GM12878 (cell line): ENCODE results near the gene ST7. TPM values are rescaled to one million over a fixed set of nuclear protein-coding genes. Genes with fewer than 3 reads are reported as not detected.
A peak's percentile ranks its signal among the peaks of the same experiment; 100 is the strongest.
"Not testable (repeated sequence)": the region's sequence is repeated elsewhere in the genome, so short reads cannot be mapped to it uniquely, and the experiment has no call there.

Experiments used
- ATAC-seq: fragments of 200-7000 bp; cut with Tn5 transposase; 3 replicates; pipeline ENCODE4 v1.9.1; 2020; ENCODE audit warnings: mild to moderate bottlenecking, moderate library complexity
- BruUV-seq: library from RNA; stranded (reverse); fragments of 400-500 nt; replicated peaks from 2 replicates; lab custom pipeline; 2021; lab: Mats Ljungman, UMichigan
- CTCF ChIA-PET: fragments of 300-600 bp; sonication (Branson Sonifier 250); formaldehyde crosslinking; extraction: SDS; loops from one replicate; lab custom pipeline; 2021; ENCODE audit warnings: inconsistent platforms; lab: Yijun Ruan, JAX
- POLR2A ChIA-PET: fragments of 350-600 bp; formaldehyde crosslinking; extraction: SDS; loops from one replicate; lab custom pipeline; 2021; ENCODE audit warnings: inconsistent platforms; lab: Charles Lee
- RAD21 ChIA-PET: fragments of 300-600 bp; sonication (Branson Sonifier 250); formaldehyde crosslinking; loops from one replicate; lab custom pipeline; 2023; ENCODE audit warnings: antibody characterized with exemption; ENCODE audit not compliant: unreplicated experiment; lab: Charles Lee
- SMC1A ChIA-PET: fragments of 300-600 bp; sonication (Branson Sonifier 250); formaldehyde crosslinking; loops from one replicate; lab custom pipeline; 2023; ENCODE audit not compliant: unreplicated experiment, uncharacterized antibody; lab: Charles Lee
- DNase-seq: peaks from one replicate; pipeline ENCODE4 v3.0.0-alpha.2; 2011; ENCODE audit warnings: low read depth, low spot score
- FAIRE-seq: peaks from 3 replicates; lab custom pipeline; 2011; peaks lifted over from hg19 to GRCh38; lab: Jason Lieb, UNC
- H2AFZ ChIP-seq: 2 replicates; pipeline ENCODE4 v1.6.0; 2011; ENCODE audit warnings: low read depth, low read length, control low read depth; ENCODE audit not compliant: control insufficient read depth
- H3K27ac ChIP-seq: 2 replicates; pipeline ENCODE4 v1.5.1; 2011; ENCODE audit warnings: control low read depth; ENCODE audit not compliant: control insufficient read depth, insufficient read depth
- H3K27me3 ChIP-seq, 2 experiments: replicated peaks in 1 of 2; 2 replicates each; pipeline versions ENCODE4 v1.6.0 to v1.6.1; 2011; ENCODE audit warnings: low read length in 1 of 2; ENCODE audit not compliant: control insufficient read depth in 2 of 2, insufficient read depth in 2 of 2
- H3K36me3 ChIP-seq, 2 experiments: 2 replicates each; pipeline ENCODE4 v1.5.1; 2011; ENCODE audit warnings: low read length in 1 of 2; ENCODE audit not compliant: control insufficient read depth in 2 of 2, insufficient read depth in 2 of 2
- H3K4me1 ChIP-seq: 2 replicates; pipeline ENCODE4 v1.6.1; 2011; ENCODE audit warnings: mild to moderate bottlenecking, low read length, moderate library complexity, mixed read lengths; ENCODE audit not compliant: control insufficient read depth, insufficient read depth
- H3K4me2 ChIP-seq: 2 replicates; pipeline ENCODE4 v1.6.0; 2011; ENCODE audit warnings: control low read depth; ENCODE audit not compliant: control insufficient read depth, insufficient read depth
- H3K4me3 ChIP-seq: fragments of 200-600 bp; sonication (generic); 2 replicates; pipeline ENCODE4 v1.5.1; 2016
- H3K79me2 ChIP-seq: 2 replicates; pipeline ENCODE4 v1.6.0; 2011; ENCODE audit warnings: low read length; ENCODE audit not compliant: control insufficient read depth, insufficient read depth
- H3K9ac ChIP-seq: 2 replicates; pipeline ENCODE4 v1.8.0; 2011; ENCODE audit warnings: low read length, control low read depth, mixed read lengths; ENCODE audit not compliant: control insufficient read depth, insufficient read depth
- H3K9me3 ChIP-seq: replicated peaks from 3 replicates; pipeline ENCODE4 v1.5.1; 2011; ENCODE audit warnings: mild to moderate bottlenecking, low read length; ENCODE audit not compliant: control insufficient read depth, insufficient read depth
- H4K20me1 ChIP-seq: 2 replicates; pipeline ENCODE4 v1.6.0; 2011; ENCODE audit not compliant: control insufficient read depth, insufficient read depth
- ATF7 ChIP-seq: fragments of 450-650 bp; IDR thresholded peaks from 2 replicates; pipeline ENCODE4 v1.6.1; 2016; ENCODE audit warnings: low read depth, mild to moderate bottlenecking
- BACH1 ChIP-seq: fragments of 450-650 bp; IDR thresholded peaks from 2 replicates; pipeline ENCODE4 v1.6.1; 2017; ENCODE audit warnings: mild to moderate bottlenecking, borderline replicate concordance
- BCL11A ChIP-seq: IDR thresholded peaks from 2 replicates; pipeline ENCODE4 v1.6.1; 2011; ENCODE audit warnings: low read depth, low read length
- BHLHE40 ChIP-seq, 2 experiments: fragments of 450-650 bp in 1 of 2; IDR thresholded peaks; 2 replicates each; pipeline ENCODE4 v1.6.1; 2011 to 2017; ENCODE audit warnings: low read depth in 2 of 2, borderline replicate concordance in 1 of 2, improper control_type of control experiment in 1 of 2, low read length in 1 of 2, mild to moderate bottlenecking in 1 of 2
- IKZF2 ChIP-seq, 2 experiments: fragments of 450-650 bp; IDR thresholded peaks; 2 replicates each; pipeline ENCODE4 v1.6.1; 2017; ENCODE audit warnings: mild to moderate bottlenecking in 2 of 2, moderate library complexity in 2 of 2
- MTA2 ChIP-seq: fragments of 450-650 bp; IDR thresholded peaks from 2 replicates; pipeline ENCODE4 v1.6.1; 2016; ENCODE audit warnings: low read depth, mild to moderate bottlenecking, moderate library complexity
- RAD51 ChIP-seq: fragments of 450-650 bp; IDR thresholded peaks from 2 replicates; pipeline ENCODE4 v1.6.1; 2016; ENCODE audit warnings: moderate library complexity, mild to moderate bottlenecking, inconsistent platforms
- USF2 ChIP-seq: IDR thresholded peaks from 2 replicates; pipeline ENCODE4 v1.6.1; 2011; ENCODE audit warnings: low read depth, low read length, improper control_type of control experiment, borderline replicate concordance
- in situ Hi-C: fragments of 300-500 bp; cut with MboI; formaldehyde crosslinking; loops from 9 replicates; pipeline ENCODE4 v1.14.3; 2018; ENCODE audit warnings: mixed read lengths
- intact Hi-C: fragments of 100-400 bp; cut with micrococcal nuclease; formaldehyde crosslinking; loops from one replicate; pipeline ENCODE4 v1.14.2; 2022; ENCODE audit not compliant: unreplicated experiment
- polyA plus RNA-seq, 11 experiments: library from polyadenylated mRNA; depleted of rRNA in 4 of 11; unstranded in 6 of 11; stranded (reverse) in 5 of 11; fragments of >200 nt; fragmentation: Nextera tagmentation in 4 of 11; fragmentation: Illumina TruSeq in 1 of 11; extraction: Ambion mirVana in 4 of 11; extraction: Trizol in 1 of 11; gene quantifications; 1 replicate in 1 of 11; 2 replicates in 10 of 11; pipeline versions ENCODE4 v1.2.1 to v1.2.3, GENCODE V29; 2011 to 2016; ENCODE audit warnings: inconsistent platforms in 2 of 11, missing spikeins in 2 of 11, low read depth in 1 of 11
- total RNA-seq, 4 experiments: library from RNA; depleted of rRNA in 3 of 4; stranded (reverse); fragments of >200 nt in 3 of 4; fragmentation: Illumina TruSeq in 1 of 4; extraction: Trizol in 1 of 4; gene quantifications; 2 replicates each; pipeline versions ENCODE4 v1.2.1 to v1.2.3, GENCODE V29; 2013 to 2021
- TF ChIP-seq, protein P1 (sequence below): fragments of 450-650 bp; IDR thresholded peaks from 2 replicates; pipeline ENCODE4 v1.6.1; 2017; ENCODE audit warnings: low read depth, mild to moderate bottlenecking, moderate library complexity

ST7 gene
- total and polyA plus RNA-seq, 10 of the 15 experiments (the other 5 are each of a cell fraction or from before 2014, with no cell fraction given) = 27.7 to 76.4 (median 53.6) TPM

DNA sequence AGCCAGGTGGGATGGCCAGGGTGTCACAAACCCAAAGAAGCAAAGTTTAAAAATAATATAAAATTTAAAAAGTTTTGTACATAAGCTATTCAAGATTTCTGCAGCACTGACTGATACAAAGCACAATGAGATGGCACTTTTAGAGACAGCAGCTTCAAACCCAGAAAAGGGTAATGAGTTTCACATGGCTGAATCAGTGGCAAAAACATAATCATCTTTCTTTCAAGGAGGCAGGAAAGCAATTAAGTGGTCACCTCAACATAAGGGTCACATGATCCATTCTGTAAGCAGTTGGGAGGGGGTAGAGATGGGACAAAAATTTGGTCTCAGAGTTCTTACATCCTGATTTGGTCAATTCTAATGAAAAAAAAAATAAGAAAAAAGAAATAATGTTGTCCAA, 17.9 kb downstream of the ST7 start:
- in situ Hi-C loops, H3K9ac ChIP-seq, H3K36me3 ChIP-seq, H4K20me1 ChIP-seq, H3K9me3 ChIP-seq, DNase-seq, H3K4me3 ChIP-seq, FAIRE-seq, H2AFZ ChIP-seq, BruUV-seq, H3K27me3 ChIP-seq: not testable (repeated sequence)
- peak; percentile 60 for ATAC-seq
- Histone ChIP-seq H3K4me1 (peaks cover 21% of the 10 kb centered on the region), H3K79me2 (peaks cover 56% of the 10 kb centered on the region), H3K4me2 (peak overlapping the region; percentile 78; the same call in 1 of the 2 replicates), H3K27ac (peak overlapping the region; percentile 57)
- ChIA-PET RAD21 (interaction anchor here (0.7 to 4.0 kb wide), 11 partner anchors 10 to 175 kb away, joined by 3 to 21 read pairs (median 4); partner anchors contain the start of gene ST7), SMC1A (interaction anchor here (0.6 to 5.3 kb wide), 17 partner anchors 7 to 163 kb away, joined by 3 to 64 read pairs (median 6); partner anchors contain the start of gene ST7), CTCF (interaction anchor here (0.7 to 4.2 kb wide), 13 partner anchors 12 to 190 kb away, joined by 3 to 52 read pairs (median 5); no protein-coding TSS in a partner anchor), POLR2A (interaction anchor here (1.0 to 6.1 kb wide), 7 partner anchors 10 to 51 kb away, joined by 3 to 49 read pairs (median 6); partner anchors contain the start of gene ST7)
- intact Hi-C loops = loop anchor here (2.0 kb wide), 1 partner anchor 16 kb away; no protein-coding TSS in a partner anchor
- TF ChIP-seq ATF7 (peak; percentile 64), BCL11A (peak; percentile 31; the same call in 1 of the 2 replicates), RAD51 (peak; percentile 94), USF2 (peak; percentile 15; the same call in 1 of the 2 replicates), MTA2 (peak; percentile 90), BHLHE40 (IDR thresholded peaks at IDR 0.05; ENCODE audit: borderline replicate concordance in 1 of 2, low read depth in 2 of 2, low read length in 1 of 2) (peak in 1 of 2 experiments; percentile 52; a peak in 1 of 4 replicates), IKZF2 (IDR thresholded peaks at IDR 0.05) (peak in 1 of 2 experiments; percentile 10; a peak in 2 of 4 replicates), BACH1 (peak; percentile 53; the same call in 1 of the 2 replicates)
- TF ChIP-seq, protein P1, sequence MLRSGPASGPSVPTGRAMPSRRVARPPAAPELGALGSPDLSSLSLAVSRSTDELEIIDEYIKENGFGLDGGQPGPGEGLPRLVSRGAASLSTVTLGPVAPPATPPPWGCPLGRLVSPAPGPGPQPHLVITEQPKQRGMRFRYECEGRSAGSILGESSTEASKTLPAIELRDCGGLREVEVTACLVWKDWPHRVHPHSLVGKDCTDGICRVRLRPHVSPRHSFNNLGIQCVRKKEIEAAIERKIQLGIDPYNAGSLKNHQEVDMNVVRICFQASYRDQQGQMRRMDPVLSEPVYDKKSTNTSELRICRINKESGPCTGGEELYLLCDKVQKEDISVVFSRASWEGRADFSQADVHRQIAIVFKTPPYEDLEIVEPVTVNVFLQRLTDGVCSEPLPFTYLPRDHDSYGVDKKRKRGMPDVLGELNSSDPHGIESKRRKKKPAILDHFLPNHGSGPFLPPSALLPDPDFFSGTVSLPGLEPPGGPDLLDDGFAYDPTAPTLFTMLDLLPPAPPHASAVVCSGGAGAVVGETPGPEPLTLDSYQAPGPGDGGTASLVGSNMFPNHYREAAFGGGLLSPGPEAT = 0 out of 2 replicates have a peak, but pooled peaks have one; percentile 13
